K562 (cell line): ENCODE results near the gene MECR. TPM values are rescaled to one million over a fixed set of nuclear protein-coding genes. Genes with fewer than 3 reads are reported as not detected.

Experiments
- CEBPG ChIP-seq, 3 experiments: fragments of 200-800 bp in 1 of 3; sonication (Bioruptor generic) in 1 of 3; sonication (generic) in 1 of 3; formaldehyde crosslinking in 1 of 3; IDR thresholded peaks in 2 of 3; conservative IDR thresholded peaks in 1 of 3; 2 replicates each; pipeline versions ENCODE4 v1.6.1 to v1.8.0; 2016 to 2022; ENCODE audit warnings: missing compliant biosample characterization in 2 of 3, missing genetic modification characterization in 2 of 3, mild to moderate bottlenecking in 1 of 3, missing genetic modification reagents in 1 of 3
- CSDE1 ChIP-seq, 2 experiments: fragments of 450-650 bp; IDR thresholded peaks; 2 replicates each; pipeline ENCODE4 v1.6.1; 2016; ENCODE audit warnings: mild to moderate bottlenecking in 1 of 2
- HDAC8 ChIP-seq: fragments of 450-650 bp; IDR thresholded peaks from 2 replicates; pipeline ENCODE4 v1.6.1; 2016; ENCODE audit warnings: mild to moderate bottlenecking, missing genetic modification characterization, moderate library complexity, missing compliant biosample characterization
- MECOM ChIP-seq: fragments of 250-450 bp; sonication (Bioruptor Pico); IDR thresholded peaks from 2 replicates; pipeline ENCODE4 v1.8.0; 2022; ENCODE audit warnings: inconsistent platforms
- MYC ChIP-seq, 2 experiments: fragments of 250-450 bp in 1 of 2; sonication (Bioruptor Pico) in 1 of 2; IDR thresholded peaks; 2 replicates each; pipeline versions ENCODE4 v1.5.1 to v1.6.1; 2012 to 2021; ENCODE audit warnings: low read depth in 2 of 2, borderline replicate concordance in 1 of 2, improper control_type of control experiment in 1 of 2, low read length in 1 of 2, mild to moderate bottlenecking in 1 of 2, moderate library complexity in 1 of 2
- RCOR1 ChIP-seq, 2 experiments: IDR thresholded peaks; 2 replicates each; pipeline ENCODE4 v1.6.1; 2012; ENCODE audit warnings: low read depth in 2 of 2, low read length in 2 of 2, borderline replicate concordance in 1 of 2, improper control_type of control experiment in 1 of 2
- RREB1 ChIP-seq: fragments of 250-450 bp; sonication (Bioruptor Pico); IDR thresholded peaks from 2 replicates; pipeline ENCODE4 v1.4.0; 2020
- SLC30A9 ChIP-seq: fragments of 250-450 bp; sonication (Bioruptor Pico); IDR thresholded peaks from 2 replicates; pipeline ENCODE4 v1.8.0; 2022; ENCODE audit warnings: mild to moderate bottlenecking, moderate library complexity
- SMAD1 ChIP-seq: fragments of 150-350 bp; IDR thresholded peaks from 2 replicates; pipeline ENCODE4 v1.6.1; 2014; ENCODE audit warnings: low read length, low read depth; ENCODE audit not compliant: partially characterized antibody
- ZBTB34 ChIP-seq: fragments of 250-450 bp; sonication (Bioruptor Pico); IDR thresholded peaks from 2 replicates; pipeline ENCODE4 v1.8.0; 2021; ENCODE audit warnings: mild to moderate bottlenecking, moderate library complexity
- ZNF609 ChIP-seq: sonication (generic); formaldehyde crosslinking; IDR thresholded peaks from 2 replicates; pipeline ENCODE4 v1.8.1; 2023; ENCODE audit warnings: missing genetic modification reagents, mild to moderate bottlenecking, borderline replicate concordance
- polyA plus RNA-seq, 8 experiments: library from polyadenylated mRNA; depleted of rRNA in 4 of 8; stranded (reverse) in 5 of 8; unstranded in 3 of 8; fragments of >200 nt; fragmentation: Nextera tagmentation in 2 of 8; fragmentation: Illumina TruSeq in 1 of 8; extraction: Ambion mirVana in 2 of 8; extraction: Trizol in 1 of 8; gene quantifications; 2 replicates each; pipeline versions ENCODE4 v1.2.1 to v1.2.3, GENCODE V29; 2011 to 2014; ENCODE audit warnings: inconsistent platforms in 1 of 8, missing spikeins in 1 of 8
- total RNA-seq, 7 experiments: library from RNA; depleted of rRNA in 6 of 7; stranded (reverse); fragments of >200 nt in 6 of 7; fragmentation: Illumina TruSeq in 2 of 7; extraction: Trizol in 2 of 7; gene quantifications; 2 replicates each; pipeline versions ENCODE4 v1.2.1 to v1.2.3, GENCODE V29; 2011 to 2021; ENCODE audit warnings: low replicate concordance in 1 of 7

MECR gene
- total and polyA plus RNA-seq, 9 of the 15 experiments (the other 6 are each of a cell fraction or from before 2014, with no cell fraction given) = 10.4 to 58.6 (median 42.9) TPM

- TF ChIP-seq ZBTB34 (CRISPR knock-in tag) = no peak
- TF ChIP-seq ZNF609 = no peak; the same call in 1 of the 2 replicates
- peak in 1 of 2 experiments; percentile 89; a peak in 2 of 4 replicates for TF ChIP-seq RCOR1 (IDR thresholded peaks at IDR 0.05; ENCODE audit: borderline replicate concordance in 1 of 2, low read depth in 2 of 2, low read length in 2 of 2)
- no peak for TF ChIP-seq SMAD1
- TF ChIP-seq SLC30A9 (CRISPR knock-in tag) = no peak; the same call in 1 of the 2 replicates
- TF ChIP-seq MYC (IDR thresholded peaks at IDR 0.05; ENCODE audit: low read depth, low read length) = peak; percentile 92
- TF ChIP-seq MYC (CRISPR knock-in tag; IDR thresholded peaks at IDR 0.05; ENCODE audit: borderline replicate concordance, low read depth) = no peak; the same call in 1 of the 2 replicates
- 0 out of 2 replicates have a peak, but pooled peaks have one; percentile 25 for TF ChIP-seq CEBPG (CRISPR knock-in tag; IDR thresholded peaks at IDR 0.05)
- no peak for TF ChIP-seq CEBPG (tag; conservative IDR thresholded peaks at IDR 0.05 in 1 of 2, IDR thresholded peaks at IDR 0.05 in 1 of 2)
- peak; percentile 28; the same call in 1 of the 2 replicates for TF ChIP-seq RREB1 (CRISPR knock-in tag)
- TF ChIP-seq MECOM (CRISPR knock-in tag) = no peak
- peak; percentile 66 for TF ChIP-seq HDAC8 (tag)
- peak in 1 of 2 experiments; percentile 70; a peak in 1 of 4 replicates for TF ChIP-seq CSDE1 (IDR thresholded peaks at IDR 0.05)
Observed at GRCh38 chr1:29181413-29182225, 49.1 kb downstream of the MECR start, which contains the start of gene SRSF4 (continued).
